GM18520 (cell line): Measurements from ENCODE around the gene ZGPAT.
"Not testable (repeated sequence)": the region's sequence is repeated elsewhere in the genome, so short reads cannot be mapped to it uniquely, and the experiment has no call there.

Source experiments
- ATAC-seq: cut with Tn5 transposase; IDR thresholded peaks from one replicate; pipeline ENCODE4 v1.9.1; 2021; ENCODE audit not compliant: unreplicated experiment

The ZGPAT gene

DNA sequence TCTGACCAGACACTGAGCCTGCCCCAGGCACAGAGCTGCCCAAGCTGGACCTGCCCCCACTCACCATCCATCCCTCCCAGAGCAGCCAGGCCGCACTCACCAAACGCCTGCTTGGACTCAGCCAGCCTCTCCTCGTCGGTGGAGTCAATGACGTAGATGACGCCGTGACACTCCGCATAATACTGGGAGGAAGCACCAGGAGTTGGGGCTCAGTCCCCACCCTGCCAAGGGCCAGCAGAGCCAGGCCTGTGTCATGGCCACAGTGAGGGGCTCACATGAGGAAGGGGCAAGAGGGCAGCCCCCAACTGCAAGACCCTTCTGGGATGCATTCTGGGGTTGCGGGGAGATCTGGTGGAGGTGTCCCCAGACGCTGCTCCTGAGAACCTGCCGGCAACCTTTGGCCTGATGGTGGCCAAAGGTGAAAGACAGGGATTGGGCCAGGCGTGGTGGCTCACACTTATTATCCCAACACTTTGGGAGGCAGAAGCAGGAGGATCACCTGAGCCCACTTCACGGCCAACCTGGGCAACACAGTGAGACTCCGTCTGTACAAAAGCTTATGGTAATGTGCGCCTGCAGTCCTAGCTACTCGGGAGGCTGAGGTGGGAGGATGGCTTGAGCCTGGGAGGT, 5.7 kb upstream of the ZGPAT start:
- no peak for ATAC-seq

- no peak for ATAC-seq
Measured at GRCh38 chr20:63702751-63703470, 4.9 kb upstream of the ZGPAT start.

DNA sequence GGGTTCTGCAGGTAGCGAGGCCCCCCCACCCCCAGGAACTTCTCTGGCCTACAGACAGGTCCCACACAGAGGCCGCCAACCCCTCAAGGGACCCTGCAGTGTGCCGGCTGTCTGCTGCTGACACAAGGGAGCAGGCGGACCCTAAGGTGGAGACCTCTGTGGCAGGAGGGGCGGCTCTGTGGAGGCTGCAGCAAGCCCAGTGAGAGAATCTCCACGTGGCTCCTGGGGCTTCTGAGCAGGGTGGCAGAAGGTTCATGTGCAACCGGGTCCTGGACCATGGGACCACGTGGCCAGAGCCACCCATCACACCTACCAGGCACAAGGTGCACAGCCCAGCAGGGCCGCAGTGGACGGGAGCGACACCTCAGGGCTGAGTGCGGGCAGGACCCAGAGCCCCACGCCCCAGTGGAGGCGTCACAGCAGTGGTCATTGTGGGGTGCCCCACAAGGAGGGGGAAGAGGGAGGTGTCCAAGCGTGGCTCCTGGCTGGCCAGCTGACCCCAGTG, 4.3 kb upstream of the ZGPAT start:
- ATAC-seq, result no peak

DNA sequence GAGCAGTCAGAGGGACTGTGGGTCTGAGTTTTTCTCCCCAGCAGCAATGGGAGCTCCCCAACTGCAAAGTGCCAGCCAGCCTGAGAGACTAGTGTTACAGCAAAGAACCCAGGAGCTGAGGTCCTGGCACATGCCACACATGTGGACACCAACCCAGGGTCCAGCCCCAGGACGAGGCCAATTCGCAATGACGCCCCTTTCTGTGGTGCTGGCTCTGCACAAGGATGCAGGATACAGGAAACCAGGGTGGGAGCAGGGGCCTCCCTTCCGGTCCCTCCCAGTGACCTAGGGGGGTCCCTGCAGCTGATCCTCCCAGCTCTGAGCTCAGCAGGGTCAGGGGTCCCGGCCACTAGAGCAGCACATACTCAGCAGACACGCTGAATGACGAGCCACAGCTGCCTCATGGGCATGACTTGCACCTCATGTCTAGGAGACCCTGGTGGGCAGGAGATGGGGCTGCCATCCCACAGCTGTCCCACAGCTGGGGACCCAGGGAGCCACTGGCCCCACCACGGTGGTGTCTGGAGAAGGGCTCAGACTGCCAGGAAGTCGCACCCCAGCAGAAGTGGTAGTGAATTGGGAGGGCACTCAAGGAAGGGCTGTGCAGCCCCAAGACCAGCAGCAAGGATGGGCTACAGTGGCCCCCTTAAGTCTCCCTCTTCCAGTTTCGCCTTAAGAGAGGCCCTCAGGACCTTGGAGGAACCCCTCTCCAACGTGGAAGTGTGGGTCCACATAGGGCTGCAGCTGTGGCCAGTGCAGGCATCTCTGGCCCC, 3.7 kb upstream of the ZGPAT start:
- no peak for ATAC-seq

DNA sequence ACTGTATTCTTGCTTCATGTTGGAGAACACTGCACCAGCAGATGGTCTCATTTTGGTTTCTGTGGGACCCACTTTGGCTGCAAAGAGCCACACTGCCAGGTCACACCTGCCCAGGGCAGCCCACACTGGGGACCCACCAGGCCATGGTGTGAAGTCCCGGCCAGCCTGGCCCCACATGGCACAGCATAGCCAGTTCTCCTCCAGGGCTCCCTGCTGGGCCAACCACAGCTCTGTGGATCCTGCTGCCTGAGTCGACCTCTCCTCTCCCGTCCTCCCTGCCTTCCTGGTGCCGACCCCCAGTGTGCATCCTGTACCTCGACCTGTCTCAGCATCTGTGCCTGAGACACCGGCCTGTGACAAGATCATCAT, 3.1 kb upstream of the ZGPAT start:
- no peak for ATAC-seq

GRCh38 chr20:63705232-63706026, 2.4 kb upstream of the ZGPAT start:
- no peak for ATAC-seq

DNA sequence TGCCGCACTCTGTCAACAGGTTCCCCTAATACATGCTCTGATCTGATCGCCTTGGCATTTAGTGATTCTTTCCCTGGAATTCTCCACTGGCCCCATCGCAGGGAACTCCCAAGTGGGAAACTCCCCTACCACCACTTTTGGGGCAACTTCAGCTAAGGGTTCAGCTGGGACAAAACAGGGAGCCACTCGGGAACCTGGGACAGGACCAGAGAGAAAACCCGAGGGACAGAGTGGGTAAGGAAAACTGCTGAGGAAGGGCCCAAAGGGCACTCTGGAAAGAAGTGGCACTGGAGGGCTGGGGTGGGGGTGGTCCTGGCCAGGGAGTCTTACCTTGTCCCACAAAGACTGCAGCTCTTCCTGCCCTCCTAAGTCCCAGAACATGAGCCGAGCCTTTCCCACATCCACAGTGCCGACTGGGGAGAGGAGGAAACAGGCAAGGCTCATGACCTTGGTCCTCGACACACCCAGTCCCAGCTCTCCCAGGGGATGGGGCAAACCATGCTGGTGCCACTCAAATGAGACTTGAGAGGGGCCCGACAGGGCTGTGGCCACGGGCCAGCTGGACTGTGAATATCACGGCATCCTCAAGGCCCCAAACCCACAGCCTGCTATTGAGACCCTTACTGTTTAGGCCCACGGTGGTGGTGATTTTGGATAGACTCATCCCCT, 1.7 kb upstream of the ZGPAT start:
- ATAC-seq, result no peak

DNA sequence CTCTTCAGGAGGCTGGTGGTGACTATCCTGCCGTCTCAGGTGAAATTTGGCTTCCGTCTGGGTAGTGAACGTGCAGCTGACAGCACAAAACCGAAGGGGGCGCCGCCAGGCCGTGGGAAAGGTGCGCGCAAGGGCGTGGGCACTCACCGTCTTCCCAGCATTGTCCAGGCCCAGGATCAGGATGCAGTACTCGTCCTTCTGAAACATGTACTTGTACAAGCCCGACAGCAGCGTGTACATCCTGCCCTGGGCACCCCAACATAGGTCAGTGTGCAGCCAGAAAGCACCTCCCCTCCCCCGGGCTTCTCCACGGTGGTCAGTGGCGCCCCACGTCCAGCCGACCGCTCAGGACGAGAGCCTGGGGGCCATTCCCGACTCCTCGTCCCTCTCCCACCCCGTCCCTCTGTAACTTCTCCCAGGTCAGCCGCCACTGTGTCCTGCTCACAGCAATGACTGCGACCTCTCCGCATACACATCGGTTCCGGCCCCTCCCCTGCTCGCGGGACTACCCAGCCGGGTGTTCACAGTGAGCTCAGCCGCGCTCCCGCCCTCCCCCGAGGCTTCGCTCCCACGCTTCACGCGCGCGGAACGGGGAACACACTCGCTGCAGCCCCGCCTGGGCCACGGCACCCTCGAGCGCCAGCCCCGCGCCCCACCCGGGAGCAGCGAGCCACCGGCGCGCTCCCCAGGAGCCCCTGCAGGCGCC, 834 bp upstream of the ZGPAT start:
- ATAC-seq, result no peak

DNA sequence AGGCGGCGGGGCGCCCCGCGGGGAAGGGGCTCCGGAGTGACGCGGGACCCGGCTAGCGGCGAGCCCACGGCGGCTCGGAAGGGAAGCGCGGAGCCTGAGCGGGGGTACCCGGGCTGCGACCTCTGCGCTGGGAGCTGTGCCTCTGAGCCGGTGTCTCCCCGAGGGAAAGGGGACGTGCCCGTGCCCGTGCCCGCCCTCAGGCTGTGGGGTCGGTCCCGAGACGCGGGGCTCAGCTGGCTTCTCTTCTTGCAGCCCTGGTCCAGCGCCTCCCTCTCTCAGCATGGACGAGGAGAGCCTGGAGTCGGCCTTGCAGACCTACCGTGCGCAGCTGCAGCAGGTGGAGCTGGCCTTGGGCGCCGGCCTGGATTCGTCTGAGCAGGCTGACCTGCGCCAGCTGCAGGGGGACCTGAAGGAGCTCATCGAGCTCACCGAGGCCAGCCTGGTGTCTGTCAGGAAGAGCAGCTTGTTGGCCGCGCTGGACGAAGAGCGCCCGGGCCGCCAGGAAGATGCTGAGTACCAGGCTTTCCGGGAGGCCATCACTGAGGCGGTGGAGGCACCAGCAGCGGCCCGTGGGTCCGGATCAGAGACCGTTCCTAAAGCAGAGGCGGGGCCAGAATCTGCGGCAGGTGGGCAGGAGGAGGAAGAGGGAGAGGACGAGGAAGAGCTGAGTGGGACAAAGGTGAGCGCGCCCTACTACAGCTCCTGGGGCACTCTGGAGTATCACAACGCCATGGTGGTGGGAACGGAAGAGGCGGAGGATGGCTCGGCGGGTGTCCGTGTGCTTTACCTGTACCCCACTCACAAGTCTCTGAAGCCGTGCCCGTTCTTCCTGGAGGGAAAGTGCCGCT, 686 bp downstream of the ZGPAT start:
- no peak for ATAC-seq

DNA sequence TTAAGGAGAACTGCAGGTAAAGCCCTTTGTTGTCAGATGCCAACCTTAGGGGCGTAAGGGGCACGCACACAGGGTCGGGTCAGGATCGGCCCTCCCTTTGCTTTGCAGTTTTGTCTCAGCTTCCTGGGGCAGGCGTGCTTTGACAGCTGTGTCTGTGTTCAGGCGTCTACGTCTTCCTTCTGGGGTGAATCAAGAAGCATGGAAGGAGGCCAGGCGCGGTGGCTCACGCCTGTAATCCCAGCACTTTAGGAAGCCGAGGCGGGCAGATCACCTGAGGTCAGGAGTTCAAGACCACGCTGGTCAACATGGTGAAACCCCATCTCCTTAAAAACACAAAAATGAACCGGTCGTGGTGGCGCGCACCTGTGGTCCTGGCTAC, 1.3 kb downstream of the ZGPAT start:
- ATAC-seq, result no peak

- ATAC-seq, result no peak
Measured at GRCh38 chr20:63711085-63711645, 3.3 kb downstream of the ZGPAT start.

- no peak for ATAC-seq
Measured at GRCh38 chr20:63712191-63712590, 4.4 kb downstream of the ZGPAT start.

DNA sequence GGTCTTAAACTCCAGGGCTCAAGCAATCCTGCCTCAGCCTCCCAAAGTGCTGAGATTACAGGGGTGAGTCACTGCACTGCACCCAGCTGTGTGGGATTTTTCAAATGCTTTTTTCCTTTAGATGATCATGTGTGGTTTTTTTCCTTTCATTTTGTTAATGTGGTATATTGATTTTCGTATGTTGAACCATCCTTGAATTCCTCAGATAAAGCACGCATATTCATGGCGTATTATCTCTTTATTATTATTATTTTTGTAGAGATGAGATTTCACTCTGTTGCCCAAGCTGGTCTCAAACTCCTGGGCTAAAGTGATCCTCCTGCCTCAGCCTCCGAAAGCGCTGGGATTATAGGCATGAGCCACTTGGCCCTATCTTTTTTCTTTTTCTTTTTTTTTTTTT, 7.0 kb downstream of the ZGPAT start:
- ATAC-seq, result no peak

- no peak for ATAC-seq
Measured at GRCh38 chr20:63718996-63719395, 11.2 kb downstream of the ZGPAT start.

GRCh38 chr20:63722967-63723622, 15.3 kb downstream of the ZGPAT start:
- ATAC-seq, result not testable (repeated sequence)

GRCh38 chr20:63730189-63730733, 22.4 kb downstream of the ZGPAT start:
- ATAC-seq, result not testable (repeated sequence)

GRCh38 chr20:63731410-63731809, 23.6 kb downstream of the ZGPAT start:
- no peak for ATAC-seq
